ENCODE data around the gene TIMP4.

TIMP4 gene

GRCh38 chr3:12184541-12184940, 25.8 kb upstream of the TIMP4 start:
- DNase-seq = no peak

DNA sequence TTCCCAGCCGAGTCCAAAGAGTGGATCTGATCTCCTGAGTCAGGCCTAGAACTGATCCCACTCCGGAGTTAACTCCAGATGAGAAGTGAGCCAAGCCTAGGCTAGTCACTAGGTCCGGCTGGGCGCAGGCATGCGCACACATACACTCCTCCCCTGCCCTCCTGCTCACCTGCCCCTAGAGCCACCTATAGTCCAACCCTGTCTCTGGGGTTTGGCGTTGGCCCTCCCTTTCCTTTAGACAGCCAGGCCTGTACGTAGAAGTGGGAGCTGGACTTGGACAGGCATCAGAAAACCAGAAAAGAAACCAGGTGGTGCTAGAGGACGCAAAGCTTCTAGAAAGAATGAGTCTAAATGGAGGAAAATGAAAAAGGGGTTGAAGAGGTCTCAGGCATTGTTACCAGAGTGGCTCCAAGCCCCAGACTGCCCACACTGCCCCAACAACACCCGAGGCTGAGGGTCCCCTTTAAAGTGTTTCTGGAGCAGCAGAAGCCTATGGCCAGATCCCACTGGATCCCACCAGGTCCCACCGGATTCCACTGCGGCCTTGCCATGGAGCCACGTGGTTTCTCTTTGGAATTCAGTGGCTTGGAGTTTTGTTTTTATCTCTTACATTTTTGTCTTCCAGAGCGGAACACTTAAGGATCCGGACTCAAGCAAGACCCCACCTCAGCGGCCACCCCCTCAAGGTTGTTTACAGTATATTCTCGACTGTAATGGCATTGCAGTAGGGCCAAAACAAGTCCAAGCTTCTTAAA, 24.2 kb upstream of the TIMP4 start:
- no peak for DNase-seq

DNA sequence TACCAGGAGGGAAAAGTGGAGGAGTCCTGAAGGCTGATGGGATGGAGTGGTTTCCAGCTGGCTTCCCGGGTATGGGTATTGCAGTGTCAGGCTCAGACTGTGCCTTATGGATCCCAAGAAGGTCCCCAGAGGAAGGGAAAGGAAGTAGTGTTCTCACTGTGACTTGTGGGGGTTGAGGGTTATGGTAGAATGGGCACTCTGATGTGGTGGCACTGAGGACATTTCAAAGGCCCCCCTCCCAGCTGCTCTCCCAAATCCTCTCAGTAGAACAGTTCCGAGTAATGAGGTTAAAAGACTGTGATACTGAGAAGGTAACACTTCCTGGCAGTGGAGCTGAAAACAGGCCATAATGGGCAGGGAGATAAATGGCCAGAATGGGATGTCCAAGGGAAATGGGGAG, 23.1 kb upstream of the TIMP4 start:
- DNase-seq = no peak

- no peak for DNase-seq
Measured at GRCh38 chr3:12181301-12181700, 22.6 kb upstream of the TIMP4 start.

- no peak for DNase-seq
Measured at GRCh38 chr3:12180631-12181030, 21.9 kb upstream of the TIMP4 start.

GRCh38 chr3:12180218-12180617, 21.5 kb upstream of the TIMP4 start:
- DNase-seq = no peak

GRCh38 chr3:12179441-12179840, 20.7 kb upstream of the TIMP4 start:
- DNase-seq = no peak

DNA sequence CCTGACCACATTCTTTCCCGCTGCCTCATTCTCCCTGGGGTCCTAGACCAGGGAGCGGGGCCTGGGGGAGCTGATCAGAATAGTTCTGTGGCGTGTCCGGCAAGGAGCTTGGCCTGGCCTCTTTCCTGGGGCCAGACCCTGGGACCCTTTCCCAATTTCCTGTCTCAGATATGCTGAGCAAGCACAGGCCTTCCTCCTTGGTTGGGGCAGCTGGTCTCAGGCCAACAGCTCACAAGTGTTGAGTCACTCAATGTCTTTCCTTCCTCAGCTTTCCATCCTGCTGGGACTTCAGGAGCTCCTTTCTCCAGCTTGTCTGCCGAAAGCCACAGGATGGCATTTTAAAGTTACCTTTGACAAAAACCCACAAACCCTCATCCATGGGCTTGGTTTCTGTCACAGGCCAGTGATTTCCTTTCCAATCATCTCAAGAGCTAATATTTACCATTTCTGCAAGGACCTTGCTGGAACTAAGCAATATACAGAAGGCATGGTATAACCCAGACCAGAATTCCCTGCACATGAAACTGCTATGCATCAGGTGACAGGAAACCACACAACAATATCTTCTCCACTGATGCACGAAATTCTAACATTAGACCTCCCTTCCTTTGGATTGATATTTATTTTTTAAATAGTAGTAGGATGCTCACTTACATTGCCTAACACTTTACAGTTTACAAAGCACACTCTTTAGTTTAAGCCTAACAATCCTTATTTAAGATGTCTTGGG, 19.5 kb upstream of the TIMP4 start:
- DNase-seq = no peak

- no peak for DNase-seq
Measured at GRCh38 chr3:12177126-12177525, 18.4 kb upstream of the TIMP4 start.

GRCh38 chr3:12175844-12176453, 17.2 kb upstream of the TIMP4 start:
- no peak for DNase-seq

DNA sequence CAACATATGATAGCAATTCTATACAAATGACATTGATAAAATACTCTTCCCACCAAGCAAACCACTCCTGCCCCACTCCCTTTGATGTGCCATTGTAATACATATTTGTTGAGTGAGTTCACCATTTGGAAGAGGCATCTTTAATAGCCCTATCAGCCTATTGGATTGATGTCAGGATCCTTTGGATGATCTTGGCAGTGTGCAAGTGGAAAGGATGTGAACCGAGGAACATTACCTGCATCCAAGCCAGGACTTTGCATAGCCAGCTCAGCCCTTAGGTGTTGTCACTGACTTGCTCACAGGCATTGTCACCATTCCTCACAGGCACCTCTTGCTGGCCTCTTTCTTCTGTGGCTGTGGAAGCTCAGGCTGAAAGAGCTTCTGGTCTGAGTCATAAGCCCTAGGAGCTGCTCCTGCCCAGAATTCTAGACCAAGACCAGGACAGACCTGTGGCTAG, 16.5 kb upstream of the TIMP4 start:
- no peak for DNase-seq

DNA sequence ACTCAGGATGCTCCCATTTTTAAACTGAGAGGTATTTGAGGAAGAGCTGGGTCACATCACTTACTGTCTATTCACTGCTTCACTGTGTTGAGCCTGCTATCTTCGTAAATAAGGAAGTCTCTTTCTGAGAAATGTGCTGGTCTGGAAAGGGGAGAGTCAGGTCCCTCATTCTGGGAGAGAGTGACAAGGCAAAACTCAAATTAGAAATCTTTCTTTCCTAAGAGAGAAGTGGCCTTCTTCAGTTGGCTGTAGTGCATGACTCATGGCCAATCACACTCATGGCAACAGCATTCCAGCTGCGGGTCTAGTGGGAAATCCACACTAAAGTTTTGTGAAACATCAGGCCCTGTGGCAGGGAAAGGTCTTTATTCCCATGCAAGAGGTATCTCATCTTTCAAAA, 11.5 kb upstream of the TIMP4 start:
- DNase-seq = no peak

DNA sequence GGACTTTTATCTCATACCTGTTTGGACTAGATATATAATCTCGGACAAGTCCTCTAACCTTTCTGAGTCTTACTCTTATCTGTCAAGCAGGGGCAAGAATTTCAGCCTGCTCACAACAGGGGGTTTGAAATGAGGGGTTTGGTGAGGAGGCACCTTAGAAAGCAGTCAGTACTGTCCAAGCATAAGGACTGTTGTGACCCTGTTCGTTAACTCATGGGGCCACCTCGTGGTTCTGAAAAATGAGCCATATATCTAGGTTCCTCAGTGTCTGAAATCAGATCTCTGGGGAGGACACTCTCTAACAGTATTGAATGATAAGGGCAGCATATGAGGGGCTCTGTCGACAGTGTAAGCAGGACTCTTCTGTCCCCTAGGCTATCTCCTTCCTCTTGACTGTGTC, 7.2 kb upstream of the TIMP4 start:
- no peak for DNase-seq

DNA sequence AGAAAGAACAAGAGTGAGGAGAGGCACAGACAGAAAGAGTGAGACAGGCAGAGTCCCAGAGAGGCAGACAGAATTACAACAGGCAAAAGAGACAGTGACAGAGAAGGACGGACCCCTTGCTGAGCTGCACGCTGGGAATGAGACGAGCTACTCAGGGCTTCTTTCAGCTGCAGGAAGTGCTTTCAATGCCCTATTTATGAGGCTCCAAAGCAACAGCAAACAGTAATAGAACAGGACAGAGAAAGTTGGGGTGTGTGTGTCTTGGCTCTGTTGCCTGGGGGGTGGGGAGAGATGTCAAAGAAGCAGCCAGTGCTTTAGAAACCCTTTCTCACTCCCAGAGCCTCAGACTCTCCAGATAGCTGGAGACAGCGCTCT, 502 bp upstream of the TIMP4 start:
- no peak for DNase-seq

DNA sequence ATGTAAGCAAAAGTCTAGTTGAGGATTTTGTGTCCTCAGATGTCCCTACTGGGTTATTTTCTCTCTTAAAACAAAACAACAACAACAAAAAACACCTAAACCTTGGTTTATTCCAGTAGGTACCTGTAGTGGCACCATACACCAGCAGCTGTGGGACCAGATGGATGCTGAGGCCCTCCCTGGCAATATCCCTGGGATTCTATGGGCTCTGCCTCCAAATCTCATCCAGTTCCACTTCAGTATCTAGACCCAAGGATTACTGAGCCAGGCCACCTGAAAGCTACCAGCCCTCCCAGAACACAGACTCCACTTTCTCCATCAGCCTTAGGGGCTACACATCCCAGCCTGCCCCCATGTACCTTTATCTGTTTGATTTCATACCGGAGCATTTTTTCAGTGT, 1.7 kb downstream of the TIMP4 start:
- no peak for DNase-seq

GRCh38 chr3:12155828-12156227, 2.9 kb downstream of the TIMP4 start:
- peak; percentile 48 for DNase-seq

DNA sequence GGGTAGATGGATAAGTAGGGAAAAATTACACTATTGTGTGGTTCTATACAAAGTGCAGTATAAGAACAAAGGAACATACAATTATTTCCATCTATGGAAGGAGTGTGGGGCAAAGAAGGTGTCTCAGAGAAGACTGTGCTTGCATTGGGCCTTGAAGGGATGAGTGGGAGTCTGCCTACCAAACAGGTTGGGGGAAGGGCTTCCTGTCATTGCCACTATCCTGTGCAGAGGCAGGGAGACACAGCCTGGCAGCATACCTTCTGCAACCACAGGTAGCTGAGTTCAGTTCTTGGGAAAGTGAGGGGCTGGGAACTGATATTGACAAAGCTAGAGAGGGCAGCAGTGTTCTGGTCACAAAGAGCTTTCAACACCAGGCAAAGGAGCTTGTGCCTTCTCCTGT, 3.4 kb downstream of the TIMP4 start:
- DNase-seq = no peak

DNA sequence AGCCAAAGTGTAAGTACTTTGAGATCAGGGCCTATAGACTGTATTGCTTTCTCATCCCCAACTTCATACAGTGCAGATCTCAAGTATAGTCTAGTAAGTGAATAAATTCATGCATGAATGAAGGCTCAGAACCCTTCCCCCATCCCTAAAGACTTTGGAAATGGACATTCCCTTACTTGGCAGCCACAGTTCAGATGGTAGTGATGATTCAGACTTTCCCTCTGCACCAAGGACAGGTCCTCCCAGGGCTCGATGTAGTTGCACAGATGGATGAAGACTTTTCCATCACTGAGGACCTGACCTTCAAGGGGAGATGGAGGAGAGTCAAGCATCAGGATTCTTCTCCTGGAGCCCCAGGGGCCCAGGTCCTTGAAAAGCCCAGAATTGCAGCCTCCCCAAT, 4.6 kb downstream of the TIMP4 start:
- no peak for DNase-seq

GRCh38 chr3:12150112-12150511, 8.6 kb downstream of the TIMP4 start:
- no peak for DNase-seq

DNA sequence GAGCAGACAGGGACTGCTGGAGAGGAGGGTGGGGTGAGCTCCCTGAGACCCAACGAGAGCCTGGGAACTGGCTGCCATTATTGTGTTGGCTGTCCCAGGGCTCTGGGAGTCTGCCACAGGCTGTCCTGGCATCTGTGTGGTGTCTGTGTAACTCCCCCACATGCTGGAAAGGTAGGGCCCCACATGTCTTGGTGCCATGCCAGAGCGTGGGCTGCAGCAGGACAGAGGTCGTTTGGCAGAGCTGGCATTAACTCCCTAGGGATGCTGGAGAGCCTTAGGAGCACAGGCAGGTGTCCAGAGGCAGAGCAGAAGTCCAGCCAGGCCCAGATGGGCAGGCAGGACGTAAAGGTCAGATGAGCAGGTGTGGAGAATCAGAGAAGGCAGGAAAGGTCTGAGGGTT, 9.7 kb downstream of the TIMP4 start:
- no peak for DNase-seq

- no peak for DNase-seq
Measured at GRCh38 chr3:12148183-12148940, 10.3 kb downstream of the TIMP4 start.

DNA sequence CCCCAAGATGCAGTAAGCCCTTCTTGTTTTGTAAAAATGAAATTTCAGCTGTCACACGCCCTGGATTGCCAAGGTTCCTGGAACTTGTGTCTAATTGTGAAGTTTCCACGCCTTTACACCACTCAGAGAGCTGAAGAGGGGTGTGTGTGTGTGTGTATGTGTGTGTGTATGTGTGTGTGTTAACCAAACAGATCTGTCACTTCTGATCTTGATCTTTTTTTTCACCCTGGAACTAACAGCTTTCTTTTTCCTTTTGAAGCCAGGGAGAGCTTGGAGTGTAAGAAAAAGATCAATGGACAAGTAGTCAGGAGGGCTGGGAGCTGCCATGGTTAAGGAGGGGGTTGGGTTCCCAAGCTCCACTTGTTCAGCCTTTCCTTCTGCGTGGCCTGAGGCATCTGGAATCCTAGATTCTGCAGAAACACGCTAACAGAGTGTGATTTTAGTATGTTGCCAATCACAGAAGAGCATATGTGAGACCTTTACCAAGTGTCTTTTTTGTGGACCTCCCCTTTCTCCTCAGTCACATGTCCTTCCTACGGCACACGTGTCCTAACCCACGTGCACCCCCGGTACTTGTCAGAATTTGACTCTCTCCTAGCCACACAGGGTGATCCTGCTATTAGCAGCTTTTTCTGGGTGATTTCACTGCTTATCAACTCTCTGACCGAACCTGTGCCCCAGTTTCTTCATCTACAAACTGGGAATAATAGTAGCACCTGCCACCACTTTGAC, 11.5 kb downstream of the TIMP4 start:
- no peak for DNase-seq
